Fibroblast of skin of scalp (primary cell): ENCODE measurements around the gene LTK.

Source experiments
- DNase-seq: peaks from one replicate; pipeline ENCODE4 v3.0.0-alpha.2; 2013

Gene LTK

GRCh38 chr15:41495736-41496599 is 17.7 kb downstream of the LTK start:
- no peak for DNase-seq

- no peak for DNase-seq
Measured at GRCh38 chr15:41494922-41495735, 18.5 kb downstream of the LTK start.

- DNase-seq: no peak
Measured at GRCh38 chr15:41494190-41494921, 19.3 kb downstream of the LTK start.

DNA sequence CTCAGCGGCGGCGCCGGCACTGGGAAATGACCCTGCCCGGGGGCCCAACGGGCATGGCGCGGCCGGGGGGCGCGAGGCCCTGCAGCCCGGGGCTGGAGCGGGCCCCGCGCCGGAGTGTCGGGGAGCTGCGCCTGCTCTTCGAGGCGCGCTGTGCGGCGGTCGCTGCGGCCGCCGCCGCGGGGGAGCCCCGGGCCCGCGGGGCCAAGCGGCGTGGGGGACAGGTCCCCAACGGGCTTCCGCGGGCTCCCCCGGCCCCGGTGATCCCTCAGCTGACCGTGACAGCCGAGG is 19.8 kb downstream of the LTK start:
- DNase-seq: no peak

DNA sequence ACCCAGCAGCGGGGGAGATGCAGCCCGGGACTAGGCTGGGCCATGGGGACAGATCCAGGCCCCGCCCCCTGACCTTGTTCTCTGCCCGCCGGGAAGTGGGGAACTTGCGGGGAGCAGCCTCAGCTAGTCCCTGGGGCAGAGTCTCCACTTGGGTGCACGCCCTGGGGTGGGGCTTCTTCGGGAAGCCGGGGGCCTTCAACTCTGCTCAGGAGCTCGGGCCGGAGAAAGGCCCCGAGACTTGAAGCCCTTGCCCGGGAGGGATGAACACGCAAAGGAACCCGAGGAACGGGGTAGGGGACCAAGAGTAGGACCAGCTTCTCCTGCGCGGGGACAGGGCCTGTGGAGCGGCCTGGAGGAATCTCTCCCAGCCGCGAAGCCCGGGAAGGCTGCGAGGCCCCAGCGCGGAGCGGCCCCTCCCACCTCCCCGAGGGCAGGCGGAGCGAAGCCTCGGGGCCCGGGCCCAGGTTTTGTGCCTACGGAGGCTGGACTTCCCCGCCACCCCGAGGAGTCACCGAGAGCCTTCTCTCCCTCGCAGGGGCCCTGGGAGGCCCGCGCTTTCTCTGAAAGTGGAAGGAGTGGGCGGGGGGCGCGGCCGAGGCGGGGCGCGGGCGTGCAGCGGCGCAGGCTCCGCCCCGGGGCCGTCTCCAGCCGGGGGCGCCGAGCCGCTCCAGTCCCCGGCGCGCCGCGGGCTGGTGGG is 20.3 kb downstream of the LTK start, which contains the start of gene ITPKA:
TSS of gene ITPKA (plus strand) at position 670 of the 697 bp plus-strand sequence. CDS start 54 bp downstream, outside the sequence.
- peak; percentile 55 for DNase-seq

DNA sequence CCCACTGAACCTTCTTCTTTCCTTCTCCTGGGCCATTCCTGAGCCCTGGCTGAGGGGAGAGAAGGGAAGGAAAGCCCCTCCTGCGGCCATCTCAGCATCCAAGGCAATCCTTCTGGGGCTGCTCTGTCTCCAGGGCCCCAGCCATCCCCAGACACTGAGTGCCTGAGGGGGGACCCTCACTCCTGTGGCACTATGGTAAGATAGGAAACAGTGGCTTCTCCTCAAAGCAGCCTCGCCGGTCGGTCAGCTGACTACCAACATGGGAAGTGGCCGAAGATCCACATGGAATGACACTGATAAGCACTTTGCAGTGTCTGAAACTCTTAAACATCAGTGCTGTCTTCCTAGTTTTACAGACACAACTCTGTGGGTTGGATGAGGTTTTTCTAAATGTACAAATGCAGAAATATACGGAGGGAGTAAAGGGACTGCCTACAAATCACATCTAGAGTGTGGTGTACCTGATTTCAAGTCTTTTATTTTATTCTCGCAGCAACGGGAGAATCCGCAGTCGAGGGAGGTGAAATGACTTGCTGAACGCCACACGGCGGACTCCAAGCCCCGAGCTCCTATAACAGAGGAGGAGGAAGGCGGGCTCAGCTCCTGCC is 20.9 kb downstream of the LTK start:
- DNase-seq: no peak

GRCh38 chr15:41491889-41492288 is 21.7 kb downstream of the LTK start:
- no peak for DNase-seq

- peak; percentile 89 for DNase-seq
Measured at GRCh38 chr15:41490355-41490754, 23.3 kb downstream of the LTK start.

DNA sequence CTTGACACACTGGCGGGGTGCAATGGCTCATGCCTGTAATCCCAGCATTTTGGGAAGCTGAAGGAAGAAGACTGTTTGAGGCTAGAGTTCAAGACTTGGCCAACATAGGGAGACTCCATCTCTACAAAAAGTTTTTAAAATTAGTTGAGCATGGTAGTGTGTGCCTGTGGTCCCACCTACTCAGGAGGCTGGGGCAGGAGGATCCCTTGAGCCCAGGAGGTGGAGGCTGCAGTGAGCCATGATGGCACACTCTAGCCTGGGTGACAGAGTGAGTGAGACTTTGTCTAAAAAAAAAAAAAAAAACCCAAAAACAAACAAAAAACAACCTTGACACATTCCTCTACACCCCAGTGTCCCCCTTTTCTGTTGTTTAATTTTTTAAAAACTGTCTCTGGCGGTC is 24.0 kb downstream of the LTK start:
- no peak for DNase-seq

DNA sequence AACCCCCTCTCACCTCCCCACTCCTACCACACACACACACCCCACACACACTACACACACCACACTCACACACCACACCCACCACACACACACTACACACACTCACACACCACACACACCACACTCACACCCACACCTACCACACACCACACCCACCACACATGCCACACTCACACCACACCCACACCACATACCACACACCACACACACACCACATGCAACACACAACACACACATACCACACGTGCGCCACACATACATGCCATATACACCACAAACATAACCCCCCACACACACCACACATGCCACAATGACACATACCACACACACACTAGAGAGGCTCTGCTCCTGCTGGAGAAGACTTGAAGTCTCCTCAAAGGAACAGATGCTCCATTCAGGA is 25.8 kb downstream of the LTK start:
- peak; percentile 30 for DNase-seq

DNA sequence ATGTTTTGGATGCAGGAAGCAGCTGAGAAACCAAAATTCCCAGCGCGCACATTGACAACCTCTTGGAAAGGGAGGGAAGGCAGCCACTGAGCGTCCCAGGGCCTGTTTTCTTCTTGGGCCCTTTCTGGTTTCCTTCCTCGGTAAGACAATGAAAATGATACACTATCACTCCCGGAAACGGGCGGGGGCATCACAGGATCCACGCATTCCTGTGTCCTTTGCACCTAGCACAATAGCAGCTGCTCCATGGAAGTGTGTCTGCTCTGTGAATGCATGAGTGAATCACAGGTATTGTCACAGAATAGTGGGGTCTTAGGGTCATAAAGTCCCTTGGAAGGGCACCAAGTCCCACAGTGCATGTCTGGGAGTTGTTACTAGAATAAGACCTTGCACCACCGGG is 26.2 kb downstream of the LTK start:
- DNase-seq: no peak

- DNase-seq: no peak
Measured at GRCh38 chr15:41486286-41486685, 27.3 kb downstream of the LTK start.

DNA sequence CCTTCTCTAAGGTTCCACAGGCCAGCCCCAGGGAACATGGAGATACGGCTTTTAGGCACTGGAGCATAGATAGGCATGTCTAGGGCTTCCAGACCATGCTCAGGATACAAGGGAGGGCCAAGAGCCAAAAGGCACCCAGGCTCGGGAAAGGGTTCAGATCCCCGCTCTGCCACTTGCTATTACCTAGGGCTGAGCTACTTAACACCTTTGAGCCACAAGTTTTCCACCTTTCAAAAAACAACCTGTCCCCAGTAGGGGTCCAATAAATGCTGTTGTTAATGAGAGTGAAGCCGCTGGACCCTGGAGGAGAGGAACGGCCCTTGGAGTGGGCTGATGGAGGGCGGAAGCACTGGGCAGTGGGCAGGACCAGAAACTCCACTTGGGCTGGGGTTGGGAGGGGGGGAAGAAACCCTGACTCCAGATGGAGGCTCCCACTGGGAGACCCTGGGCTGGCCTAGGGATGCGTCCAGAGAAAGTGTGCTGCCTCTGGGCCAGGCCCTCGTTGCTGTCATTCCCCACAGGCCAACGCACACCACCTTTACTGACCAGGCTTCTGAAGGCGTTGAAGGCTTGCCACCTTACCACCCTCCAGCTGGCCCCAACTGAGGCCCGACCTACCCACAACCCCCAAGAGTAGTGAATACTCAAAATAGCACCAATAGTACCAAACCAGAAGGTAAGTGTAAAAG is 28.5 kb downstream of the LTK start:
- DNase-seq: no peak

DNA sequence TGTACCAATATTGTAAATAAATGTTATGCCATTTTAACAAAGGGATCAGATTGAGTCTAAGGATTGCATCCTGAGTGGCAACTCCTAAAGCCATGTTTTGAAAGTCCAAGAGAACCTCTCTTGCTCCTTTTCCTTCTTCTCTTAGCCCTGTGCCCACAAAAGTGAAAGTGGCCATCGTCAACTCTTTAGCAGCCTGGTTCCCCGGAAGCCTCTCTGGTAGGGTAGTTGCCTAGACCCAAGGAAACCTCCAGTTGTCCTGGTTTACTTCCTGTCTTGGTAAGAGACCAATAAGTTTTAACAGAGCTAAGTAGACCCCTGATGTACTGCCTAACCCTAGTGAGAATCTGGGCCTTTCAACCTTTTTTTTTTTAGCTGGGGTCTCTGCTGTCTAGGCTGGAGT is 30.1 kb downstream of the LTK start:
- no peak for DNase-seq

GRCh38 chr15:41483115-41483514 is 30.5 kb downstream of the LTK start:
- no peak for DNase-seq

DNA sequence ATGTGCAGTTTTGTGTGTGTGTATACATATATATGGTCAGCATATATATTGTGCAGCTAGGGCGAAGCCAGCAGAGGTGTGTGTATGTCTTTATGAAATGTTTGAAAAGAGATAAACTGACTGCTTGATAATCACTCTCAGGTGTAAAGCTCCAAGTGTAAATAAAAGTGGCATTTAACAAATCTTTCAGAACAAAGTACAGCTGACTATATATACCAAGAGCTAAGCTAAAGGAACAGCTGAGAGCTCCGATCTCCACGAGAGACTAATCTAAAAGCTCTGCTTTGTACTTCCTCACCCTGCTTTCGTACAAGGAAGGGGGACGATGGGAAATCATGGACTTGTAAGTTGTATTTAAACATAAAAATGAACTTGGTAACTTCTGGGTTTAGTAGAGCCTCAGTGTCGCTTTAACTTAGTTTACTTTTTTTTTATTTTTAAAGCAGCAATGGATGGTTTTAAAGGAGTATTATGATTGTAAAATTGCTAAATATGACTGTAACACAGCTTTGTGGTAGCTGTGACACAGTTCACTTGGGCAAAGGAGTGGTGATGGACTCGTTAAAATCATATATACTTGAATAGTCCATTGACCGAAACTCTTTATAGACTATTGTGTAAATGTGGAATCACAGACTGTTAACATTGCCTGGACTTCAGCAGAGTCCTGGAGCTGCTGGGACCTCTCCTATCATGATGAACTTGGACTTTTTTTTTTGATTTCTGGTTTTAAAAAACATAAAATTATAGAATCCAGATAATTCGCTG is 31.3 kb downstream of the LTK start:
- DNase-seq: no peak

DNA sequence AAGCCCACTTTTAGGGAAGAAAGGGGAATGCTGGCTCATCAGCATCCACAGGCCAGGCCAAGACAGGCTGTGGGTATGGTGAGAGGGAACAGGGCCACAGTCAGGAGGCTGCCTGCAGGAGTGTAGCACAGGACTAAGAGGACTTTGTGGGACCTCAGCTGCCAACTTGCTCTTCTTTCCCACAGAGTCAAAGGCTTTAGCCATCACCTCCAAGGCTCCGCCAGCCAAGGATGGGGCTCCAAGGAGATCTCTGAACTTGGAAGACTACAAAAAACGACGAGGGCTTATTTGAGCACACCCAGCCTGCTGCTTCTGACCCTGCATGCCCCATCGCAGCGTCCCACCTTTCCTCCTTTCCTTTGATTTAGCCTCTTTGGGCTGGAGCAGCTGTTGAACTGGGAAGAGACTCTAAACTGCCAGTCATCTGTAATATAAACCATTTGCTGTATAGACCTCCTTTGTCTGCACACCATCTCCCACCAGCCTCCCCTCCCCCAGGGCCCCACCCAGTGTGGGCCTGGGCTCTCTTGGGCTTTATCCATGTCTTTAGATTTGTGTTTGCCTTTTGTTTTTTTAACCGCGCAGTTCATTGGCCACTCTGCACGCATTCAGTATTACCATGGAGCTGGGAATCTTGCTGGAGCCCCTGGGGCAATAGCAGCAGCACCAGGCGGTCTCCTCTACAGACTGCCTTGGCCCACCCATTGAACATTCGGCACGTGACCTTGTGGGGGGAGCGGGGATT is 33.1 kb downstream of the LTK start:
- DNase-seq: no peak

DNA sequence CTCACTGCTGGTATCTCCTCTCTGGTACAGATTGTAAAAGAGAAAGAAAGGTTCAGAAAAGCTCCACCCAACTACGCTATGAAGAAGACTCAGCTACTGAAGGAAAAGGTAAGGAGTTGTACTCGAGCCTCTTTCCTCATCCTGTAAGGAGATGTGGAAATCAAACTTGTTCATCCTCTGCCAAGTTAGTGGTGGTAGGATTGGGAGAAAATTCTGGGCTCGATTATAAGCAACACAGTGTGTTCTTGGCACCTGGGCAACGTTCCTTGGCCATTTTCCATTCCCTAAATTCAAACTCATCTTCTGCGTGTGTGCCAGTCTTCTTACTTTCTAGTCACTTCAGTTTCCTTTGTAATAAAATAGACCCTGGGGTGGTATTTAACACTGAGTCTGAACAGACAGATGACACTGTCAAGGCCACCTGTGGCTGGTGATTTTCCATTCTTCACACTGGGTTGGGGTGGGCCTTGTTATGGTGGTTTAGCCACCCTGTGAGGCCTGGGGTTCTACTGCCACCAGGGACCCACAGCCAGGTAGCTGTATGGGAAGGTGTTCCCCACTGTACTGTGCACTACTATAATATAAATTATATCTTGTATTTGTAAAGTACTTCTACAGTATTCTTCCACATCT is 37.1 kb downstream of the LTK start:
- no peak for DNase-seq

DNA sequence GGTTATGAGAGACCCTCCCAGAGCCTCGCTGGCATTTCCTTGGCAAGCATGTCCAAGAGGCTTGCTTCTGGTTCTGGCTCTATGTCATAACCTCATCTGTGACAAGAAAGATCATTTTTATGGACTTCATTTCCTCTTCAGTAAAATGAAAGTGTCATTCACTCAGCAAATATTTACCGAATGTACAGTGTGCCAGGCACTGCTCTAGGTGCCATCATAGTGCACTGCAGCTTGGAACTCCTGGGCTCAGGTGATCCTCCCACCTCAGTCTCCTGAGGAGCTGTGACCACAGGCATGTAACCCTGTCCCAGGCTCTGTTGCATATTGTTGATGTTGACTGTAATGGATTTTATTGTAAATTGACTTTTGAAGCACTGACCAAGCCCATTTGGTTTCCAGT is 38.7 kb downstream of the LTK start:
- no peak for DNase-seq

GRCh38 chr15:41474436-41474835 is 39.2 kb downstream of the LTK start:
- DNase-seq: no peak
